ENCODE results near the gene GSTT2. TPM values are rescaled to one million over a fixed set of nuclear protein-coding genes. Genes with fewer than 3 reads are reported as not detected.

GSTT2 gene
- total RNA-seq, 1 donor from 2014 or later: not detected

GRCh38 chr22:24010018-24010391 is 30.1 kb downstream of the GSTT2 start:
- Histone ChIP-seq H3K4me3 (ENCODE audit: insufficient read depth, low read depth, low read length) (no peak overlapping the region), H3K9me3 (ENCODE audit: insufficient read depth, low read depth, low read length) (no peaks in the 10 kb centered on the region), H2AFZ (ENCODE audit: low read depth, low read length) (no peak overlapping the region), H3K9ac (ENCODE audit: low read length) (no peak overlapping the region), H3K27me3 (ENCODE audit: insufficient read depth, low read length) (no peaks in the 10 kb centered on the region), H3K4me1 (ENCODE audit: insufficient read depth, low read length) (peaks cover 12% of the 10 kb centered on the region), H3K36me3 (ENCODE audit: insufficient read depth, low read length) (no peaks in the 10 kb centered on the region), H3K79me2 (ENCODE audit: insufficient read depth, low read length) (peaks cover 28% of the 10 kb centered on the region), H4K20me1 (ENCODE audit: insufficient read depth, low read length) (peaks cover 17% of the 10 kb centered on the region), H3K4me2 (ENCODE audit: low read length) (no peak overlapping the region), H3K27ac (ENCODE audit: low read depth, low read length) (no peak overlapping the region)
- no peak for TF ChIP-seq EZH2 (IDR thresholded peaks at IDR 0.05; ENCODE audit: insufficient read depth, low read length)
- H3K27me3 Mint-ChIP-seq (ENCODE audit: low read depth, unreplicated experiment): peaks cover 10% of the 10 kb centered on the region
- peaks cover 4% of the 10 kb centered on the region for H3K4me1 Mint-ChIP-seq (ENCODE audit: low read depth, unreplicated experiment)
- H3K4me3 Mint-ChIP-seq (ENCODE audit: unreplicated experiment): peak overlapping the region; percentile 47
- FAIRE-seq: no peak
- H3K36me3 Mint-ChIP-seq (ENCODE audit: low read depth, unreplicated experiment): peaks cover 1% of the 10 kb centered on the region
- no peak overlapping the region for H3K27ac Mint-ChIP-seq (ENCODE audit: unreplicated experiment)
- no peak for DNase-seq (ENCODE audit: low read depth)
- no peaks in the 10 kb centered on the region for H3K9me3 Mint-ChIP-seq (ENCODE audit: unreplicated experiment)

GRCh38 chr22:24011735-24012068 is 31.8 kb downstream of the GSTT2 start:
- TF ChIP-seq EZH2 (IDR thresholded peaks at IDR 0.05; ENCODE audit: insufficient read depth, low read length) (no peak), CTCF (IDR thresholded peaks at IDR 0.05; ENCODE audit: insufficient read depth, low read depth, low read length) (no peak)
- H3K27me3 Mint-ChIP-seq (ENCODE audit: low read depth, unreplicated experiment): peaks cover 4% of the 10 kb centered on the region
- H3K27ac Mint-ChIP-seq (ENCODE audit: unreplicated experiment): peak overlapping the region; percentile 79
- peaks cover 12% of the 10 kb centered on the region for H3K4me1 ChIP-seq (ENCODE audit: insufficient read depth, low read length)
- H3K27ac ChIP-seq (ENCODE audit: low read depth, low read length): peak overlapping the region; percentile 65
- H3K4me3 ChIP-seq (ENCODE audit: insufficient read depth, low read depth, low read length): peak overlapping the region; percentile 96
- peaks cover 33% of the 10 kb centered on the region for H3K79me2 ChIP-seq (ENCODE audit: insufficient read depth, low read length)
- peak overlapping the region; percentile 93 for H3K4me3 Mint-ChIP-seq (ENCODE audit: unreplicated experiment)
- H3K36me3 ChIP-seq (ENCODE audit: insufficient read depth, low read length): no peaks in the 10 kb centered on the region
- peaks cover 4% of the 10 kb centered on the region for H3K4me1 Mint-ChIP-seq (ENCODE audit: low read depth, unreplicated experiment)
- no peaks in the 10 kb centered on the region for H3K9me3 Mint-ChIP-seq (ENCODE audit: unreplicated experiment)
- H3K36me3 Mint-ChIP-seq (ENCODE audit: low read depth, unreplicated experiment): peaks cover 1% of the 10 kb centered on the region
- H2AFZ ChIP-seq (ENCODE audit: low read depth, low read length): peak overlapping the region; percentile 95
- DNase-seq (ENCODE audit: low read depth) (peak; percentile 6), FAIRE-seq (no peak)
- H3K9ac ChIP-seq (ENCODE audit: low read length): peak overlapping the region; percentile 83
- peak overlapping the region; percentile 99 for H3K4me2 ChIP-seq (ENCODE audit: low read length)
- no peaks in the 10 kb centered on the region for H3K9me3 ChIP-seq (ENCODE audit: insufficient read depth, low read depth, low read length)
- no peaks in the 10 kb centered on the region for H3K27me3 ChIP-seq (ENCODE audit: insufficient read depth, low read length)
- H4K20me1 ChIP-seq (ENCODE audit: insufficient read depth, low read length): peaks cover 17% of the 10 kb centered on the region

- no peaks in the 10 kb centered on the region for H3K9me3 ChIP-seq (ENCODE audit: insufficient read depth, low read depth, low read length)
- no peak overlapping the region for H3K4me2 ChIP-seq (ENCODE audit: low read length)
- H3K4me3 ChIP-seq (ENCODE audit: insufficient read depth, low read depth, low read length): no peak overlapping the region
- no peak overlapping the region for H2AFZ ChIP-seq (ENCODE audit: low read depth, low read length)
- H4K20me1 ChIP-seq (ENCODE audit: insufficient read depth, low read length): peaks cover 31% of the 10 kb centered on the region
- Mint-ChIP-seq H3K36me3 (ENCODE audit: low read depth, unreplicated experiment) (peaks cover 1% of the 10 kb centered on the region), H3K27ac (ENCODE audit: unreplicated experiment) (no peak overlapping the region), H3K27me3 (ENCODE audit: low read depth, unreplicated experiment) (no peaks in the 10 kb centered on the region), H3K4me1 (ENCODE audit: low read depth, unreplicated experiment) (peaks cover 4% of the 10 kb centered on the region), H3K4me3 (ENCODE audit: unreplicated experiment) (no peak overlapping the region), H3K9me3 (ENCODE audit: unreplicated experiment) (no peaks in the 10 kb centered on the region)
- H3K27ac ChIP-seq (ENCODE audit: low read depth, low read length): no peak overlapping the region
- TF ChIP-seq EZH2 (IDR thresholded peaks at IDR 0.05; ENCODE audit: insufficient read depth, low read length): no peak
- no peak for TF ChIP-seq CTCF (IDR thresholded peaks at IDR 0.05; ENCODE audit: insufficient read depth, low read depth, low read length)
- no peaks in the 10 kb centered on the region for H3K36me3 ChIP-seq (ENCODE audit: insufficient read depth, low read length)
- H3K79me2 ChIP-seq (ENCODE audit: insufficient read depth, low read length): peaks cover 56% of the 10 kb centered on the region
- H3K4me1 ChIP-seq (ENCODE audit: insufficient read depth, low read length): peaks cover 12% of the 10 kb centered on the region
- H3K9ac ChIP-seq (ENCODE audit: low read length): no peak overlapping the region
- DNase-seq (ENCODE audit: low read depth) (no peak), FAIRE-seq (no peak)
- no peaks in the 10 kb centered on the region for H3K27me3 ChIP-seq (ENCODE audit: insufficient read depth, low read length)
Measured at GRCh38 chr22:24016156-24016555, 36.2 kb downstream of the GSTT2 start.

Measured in astrocyte (in vitro differentiated cells and primary cell).